Right lobe of liver (tissue), 4 donors: ENCODE results near the gene TSSK2.

ENCODE experiments used
- POLR2A ChIP-seq: fragments of 450-650 bp; IDR thresholded peaks from one replicate; pipeline ENCODE4 v1.6.1; 2017; ENCODE audit warnings: antibody characterized with exemption, mild to moderate bottlenecking
- TF ChIP-seq, protein P1 (sequence below), 4 donors: fragments of 200-600 bp in 3 of 4; fragments of 450-650 bp in 1 of 4; IDR thresholded peaks; one replicate each; pipeline versions ENCODE4 v1.5.1 to v1.8.0; 2016 to 2022; ENCODE audit warnings: antibody characterized with exemption in 4 of 4, mild to moderate bottlenecking in 2 of 4
- donor health status: DM: no; HTN: no; CAD: no.
- donor health status: DM: no; HTN: no; CAD: no.
- donor health status: DM: no; HTN: yes; CAD: no.

DNA sequence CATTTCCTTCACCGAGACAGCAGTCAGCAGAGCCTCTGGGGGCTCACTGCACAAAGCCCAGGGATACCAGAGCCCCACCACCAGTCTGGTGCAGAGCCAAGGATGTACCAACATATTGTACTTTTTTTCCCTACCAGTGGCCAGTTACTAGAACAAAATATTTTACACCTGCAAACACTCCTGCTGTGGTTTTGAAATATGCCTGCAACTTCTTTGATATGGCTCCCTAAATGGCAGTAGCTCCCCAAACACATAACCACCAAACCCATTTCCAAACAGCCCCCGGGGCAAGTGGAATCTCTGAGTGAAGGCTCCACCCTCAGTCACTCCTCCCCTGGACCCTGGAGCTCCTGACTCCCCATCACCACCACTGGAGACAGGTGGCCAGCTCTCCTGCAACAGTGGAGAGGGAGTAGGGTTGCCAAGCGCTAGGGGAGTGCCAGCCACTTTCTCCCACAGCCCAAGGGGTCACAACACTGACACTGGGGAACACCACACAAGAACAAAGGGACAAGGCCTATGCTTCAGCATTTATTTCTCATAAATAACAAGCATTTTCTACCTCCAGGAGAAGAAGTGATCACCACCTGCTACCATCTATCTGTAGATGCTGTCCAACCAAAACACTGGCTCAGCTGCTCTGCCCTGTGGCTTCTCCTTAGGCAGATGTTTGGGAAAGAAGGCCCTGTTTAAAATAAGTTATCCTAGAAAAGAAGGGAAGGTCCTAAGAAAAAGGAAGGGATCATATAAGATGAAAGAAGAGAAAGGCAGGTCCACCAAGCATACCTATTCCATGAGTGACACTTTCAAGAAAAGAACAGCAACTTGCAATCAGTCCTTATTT, 24.0 kb upstream of the TSSK2 start:
- TF ChIP-seq, protein P1, sequence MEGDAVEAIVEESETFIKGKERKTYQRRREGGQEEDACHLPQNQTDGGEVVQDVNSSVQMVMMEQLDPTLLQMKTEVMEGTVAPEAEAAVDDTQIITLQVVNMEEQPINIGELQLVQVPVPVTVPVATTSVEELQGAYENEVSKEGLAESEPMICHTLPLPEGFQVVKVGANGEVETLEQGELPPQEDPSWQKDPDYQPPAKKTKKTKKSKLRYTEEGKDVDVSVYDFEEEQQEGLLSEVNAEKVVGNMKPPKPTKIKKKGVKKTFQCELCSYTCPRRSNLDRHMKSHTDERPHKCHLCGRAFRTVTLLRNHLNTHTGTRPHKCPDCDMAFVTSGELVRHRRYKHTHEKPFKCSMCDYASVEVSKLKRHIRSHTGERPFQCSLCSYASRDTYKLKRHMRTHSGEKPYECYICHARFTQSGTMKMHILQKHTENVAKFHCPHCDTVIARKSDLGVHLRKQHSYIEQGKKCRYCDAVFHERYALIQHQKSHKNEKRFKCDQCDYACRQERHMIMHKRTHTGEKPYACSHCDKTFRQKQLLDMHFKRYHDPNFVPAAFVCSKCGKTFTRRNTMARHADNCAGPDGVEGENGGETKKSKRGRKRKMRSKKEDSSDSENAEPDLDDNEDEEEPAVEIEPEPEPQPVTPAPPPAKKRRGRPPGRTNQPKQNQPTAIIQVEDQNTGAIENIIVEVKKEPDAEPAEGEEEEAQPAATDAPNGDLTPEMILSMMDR (IDR thresholded peaks at IDR 0.05), result no peak
- TF ChIP-seq POLR2A, result no peak
